GM23338 (cell line): ENCODE measurements around the gene RMND1. TPM values are rescaled to one million over a fixed set of nuclear protein-coding genes. Genes with fewer than 3 reads are reported as not detected.
A peak's percentile ranks its signal among the peaks of the same experiment; 100 is the strongest.

Experiments used
- ATAC-seq: fragments of 200-7000 bp; cut with Tn5 transposase; 3 replicates; pipeline ENCODE4 v1.9.1; 2020
- DNase-seq: peaks from one replicate; pipeline ENCODE4 v3.0.0-alpha.2; 2015; ENCODE audit warnings: low spot score
- H2AFZ ChIP-seq: fragments of 200-600 bp; sonication (generic); 2 replicates; pipeline ENCODE4 v1.8.0; 2016; ENCODE audit warnings: antibody characterized with exemption, mild to moderate bottlenecking, moderate library complexity
- H3F3A ChIP-seq: fragments of 200-600 bp; sonication (generic); replicated peaks from 2 replicates; pipeline ENCODE4 v1.8.0; 2017; ENCODE audit warnings: antibody characterized with exemption, mixed run types, low read depth
- H3K27ac ChIP-seq: fragments of 200-600 bp; sonication (generic); 2 replicates; pipeline ENCODE4 v1.6.1; 2016; ENCODE audit warnings: low read depth
- H3K27me3 ChIP-seq: fragments of 200-600 bp; sonication (generic); 2 replicates; pipeline ENCODE4 v1.8.0; 2016; ENCODE audit warnings: mild to moderate bottlenecking, mixed run types, moderate library complexity; ENCODE audit not compliant: insufficient read depth
- H3K36me3 ChIP-seq: fragments of 200-600 bp; sonication (generic); 2 replicates; pipeline ENCODE4 v1.8.0; 2016; ENCODE audit warnings: mild to moderate bottlenecking; ENCODE audit not compliant: insufficient read depth
- H3K4me1 ChIP-seq: fragments of 200-600 bp; sonication (generic); 2 replicates; pipeline ENCODE4 v1.8.0; 2016; ENCODE audit warnings: mild to moderate bottlenecking, moderate library complexity; ENCODE audit not compliant: insufficient read depth
- H3K4me2 ChIP-seq: fragments of 200-600 bp; sonication (generic); 2 replicates; pipeline ENCODE4 v1.7.1; 2017; ENCODE audit warnings: mixed run types
- H3K4me3 ChIP-seq: fragments of 200-600 bp; sonication (generic); 2 replicates; pipeline ENCODE4 v1.6.1; 2016; ENCODE audit warnings: mixed run types
- H3K79me2 ChIP-seq: fragments of 200-600 bp; sonication (generic); replicated peaks from 2 replicates; pipeline ENCODE4 v1.8.0; 2017; ENCODE audit warnings: mild to moderate bottlenecking; ENCODE audit not compliant: insufficient read depth
- H3K9me2 ChIP-seq: fragments of 200-600 bp; sonication (generic); 2 replicates; pipeline ENCODE4 v1.8.0; 2017; ENCODE audit not compliant: insufficient read depth
- H4K20me1 ChIP-seq: fragments of 200-600 bp; sonication (generic); replicated peaks from 2 replicates; pipeline ENCODE4 v1.8.0; 2017; ENCODE audit warnings: mild to moderate bottlenecking; ENCODE audit not compliant: insufficient read depth
- H3K27ac Mint-ChIP-seq: 2 replicates; pipeline ENCODE4 v1.8.0; 2020; ENCODE audit warnings: inconsistent platforms, mild to moderate bottlenecking, moderate library complexity, mixed read lengths
- H3K27me3 Mint-ChIP-seq: 3 replicates; pipeline ENCODE4 v1.8.0; 2022; ENCODE audit warnings: low read depth, mild to moderate bottlenecking, moderate library complexity, mixed read lengths, inconsistent platforms; ENCODE audit not compliant: insufficient read depth, poor library complexity
- H3K36me3 Mint-ChIP-seq: 3 replicates; pipeline ENCODE4 v1.8.0; 2021; ENCODE audit warnings: low read depth, mild to moderate bottlenecking, inconsistent platforms, moderate library complexity, mixed read lengths
- H3K4me1 Mint-ChIP-seq: 3 replicates; pipeline ENCODE4 v1.8.0; 2020; ENCODE audit warnings: mild to moderate bottlenecking, inconsistent platforms, mixed read lengths
- H3K4me3 Mint-ChIP-seq: 3 replicates; pipeline ENCODE4 v1.8.0; 2021; ENCODE audit warnings: moderate library complexity, mild to moderate bottlenecking, inconsistent platforms, mixed read lengths
- H3K9me3 Mint-ChIP-seq: 3 replicates; pipeline ENCODE4 v1.8.0; 2020; ENCODE audit warnings: moderate library complexity, mild to moderate bottlenecking, inconsistent platforms, mixed read lengths
- CREB1 ChIP-seq: fragments of 250-450 bp; sonication (Bioruptor Pico); IDR thresholded peaks from 2 replicates; pipeline ENCODE4 v1.5.0; 2020; ENCODE audit warnings: low read depth, mild to moderate bottlenecking, moderate library complexity
- CTCF ChIP-seq, 2 experiments: fragments of 200-600 bp in 1 of 2; sonication (generic) in 1 of 2; conservative IDR thresholded peaks; 2 replicates each; pipeline versions ENCODE4 v1.5.1 to v1.6.1; 2016 to 2017; ENCODE audit warnings: antibody characterized with exemption in 2 of 2, low read depth in 2 of 2, mild to moderate bottlenecking in 2 of 2, moderate library complexity in 1 of 2
- ETS1 ChIP-seq: IDR thresholded peaks from 2 replicates; pipeline ENCODE4 v1.6.1; 2016; ENCODE audit warnings: antibody characterized with exemption
- EZH2 ChIP-seq: fragments of 200-600 bp; sonication (generic); IDR thresholded peaks from one replicate; pipeline ENCODE4 v1.8.0; 2017; ENCODE audit warnings: antibody characterized with exemption, mild to moderate bottlenecking, low read depth; ENCODE audit not compliant: unreplicated experiment
- EZH2phosphoT487 ChIP-seq: fragments of 200-600 bp; sonication (generic); IDR thresholded peaks from one replicate; pipeline ENCODE4 v1.8.1; 2018; ENCODE audit warnings: antibody characterized with exemption; ENCODE audit not compliant: unreplicated experiment
- JUNB ChIP-seq: IDR thresholded peaks from one replicate; pipeline ENCODE4 v1.6.1; 2016; ENCODE audit warnings: antibody characterized with exemption; ENCODE audit not compliant: unreplicated experiment
- NANOG ChIP-seq: IDR thresholded peaks from 2 replicates; pipeline ENCODE4 v1.6.1; 2016; ENCODE audit warnings: antibody characterized with exemption, borderline replicate concordance
- POLR2AphosphoS5 ChIP-seq: IDR thresholded peaks from 2 replicates; pipeline ENCODE4 v1.6.1; 2016; ENCODE audit warnings: antibody characterized with exemption, low read depth
- REST ChIP-seq: IDR thresholded peaks from one replicate; pipeline ENCODE4 v1.6.1; 2018; ENCODE audit warnings: antibody characterized with exemption; ENCODE audit not compliant: unreplicated experiment
- STAT1 ChIP-seq: IDR thresholded peaks from one replicate; pipeline ENCODE4 v1.6.1; 2016; ENCODE audit warnings: antibody characterized with exemption; ENCODE audit not compliant: unreplicated experiment
- ZNF114 ChIP-seq: fragments of 250-450 bp; sonication (Bioruptor Pico); IDR thresholded peaks from 2 replicates; pipeline ENCODE4 v1.5.0; 2020; ENCODE audit warnings: mild to moderate bottlenecking, moderate library complexity
- ZNF331 ChIP-seq: fragments of 250-450 bp; sonication (Bioruptor Pico); IDR thresholded peaks from 2 replicates; pipeline ENCODE4 v1.5.0; 2020; ENCODE audit warnings: low read depth, mild to moderate bottlenecking, moderate library complexity
- ZNF462 ChIP-seq: fragments of 250-450 bp; sonication (Bioruptor Pico); IDR thresholded peaks from 2 replicates; pipeline ENCODE4 v1.5.0; 2020; ENCODE audit warnings: mild to moderate bottlenecking, moderate library complexity
- polyA plus RNA-seq: library from polyadenylated mRNA; unstranded; fragments of >200 nt; fragmentation: Nextera tagmentation; extraction: Ambion mirVana; gene quantifications from 2 replicates; pipeline ENCODE4 v1.2.1, GENCODE V29; 2016
- total RNA-seq: library from RNA; depleted of rRNA; stranded (reverse); fragments of >200 nt; shearing (Covaris generic); gene quantifications from 2 replicates; pipeline ENCODE4 v1.2.3, GENCODE V29; 2014

Gene RMND1
- total and polyA plus RNA-seq, 2 experiments from 2014 or later: 27.5 to 34.4 TPM

GRCh38 chr6:151389618-151390275 is 62.2 kb downstream of the RMND1 start:
- no peaks in the 10 kb centered on the region; the same call in 2 of the 3 replicates for H3K9me3 Mint-ChIP-seq
- H3K36me3 Mint-ChIP-seq: peaks cover 35% of the 10 kb centered on the region
- H3K27ac Mint-ChIP-seq: peak overlapping the region; percentile 97
- H3K36me3 ChIP-seq: no peaks in the 10 kb centered on the region
- H3F3A ChIP-seq: peaks cover 11% of the 10 kb centered on the region
- peak overlapping the region; percentile 75 for H3K4me2 ChIP-seq
- H3K4me1 ChIP-seq: peaks cover 23% of the 10 kb centered on the region
- peaks cover 3% of the 10 kb centered on the region; the same call in 1 of the 2 replicates for H3K9me2 ChIP-seq
- H3K27me3 ChIP-seq: no peaks in the 10 kb centered on the region
- H3K4me1 Mint-ChIP-seq: peaks cover 22% of the 10 kb centered on the region
- peak overlapping the region; percentile 89 for H3K4me3 Mint-ChIP-seq
- TF ChIP-seq STAT1: no peak
- no peak for TF ChIP-seq JUNB
- TF ChIP-seq REST: no peak
- TF ChIP-seq ZNF462: no peak
- TF ChIP-seq ZNF114 (CRISPR knock-in tag): no peak
- TF ChIP-seq NANOG: no peak
- TF ChIP-seq ZNF331 (CRISPR knock-in tag): no peak
- no peak for TF ChIP-seq EZH2
- no peak for TF ChIP-seq CTCF (conservative IDR thresholded peaks at IDR 0.05; ENCODE audit: low read depth in 2 of 2)
- TF ChIP-seq ETS1: 0 out of 2 replicates have a peak, but pooled peaks have one; percentile 6
- TF ChIP-seq CREB1 (CRISPR knock-in tag): peak; percentile 59
- TF ChIP-seq POLR2AphosphoS5: peak; percentile 85
- TF ChIP-seq EZH2phosphoT487: no peak
- H3K27me3 Mint-ChIP-seq: peaks cover 11% of the 10 kb centered on the region
- peak; percentile 58 for DNase-seq
- peak overlapping the region; percentile 100 for H3K27ac ChIP-seq
- peaks cover 76% of the 10 kb centered on the region for H3K79me2 ChIP-seq
- peak overlapping the region; percentile 91 for H3K4me3 ChIP-seq
- no peak overlapping the region for H2AFZ ChIP-seq
- peak; percentile 69 for ATAC-seq
- H4K20me1 ChIP-seq: peaks cover 14% of the 10 kb centered on the region
